Trophoblast cell (in vitro differentiated cells and primary cell): ENCODE data around the gene PLEKHA5.

Source experiments
- DNase-seq, 2 donors: peaks; one replicate each; pipeline ENCODE4 v3.0.0-alpha.2; 2016
- H2AFZ ChIP-seq: 2 replicates; pipeline ENCODE4 v1.6.1; 2013; ENCODE audit warnings: low read length, moderate library complexity, mild to moderate bottlenecking; ENCODE audit not compliant: insufficient read depth, poor library complexity
- H2AK5ac ChIP-seq: 2 replicates; pipeline ENCODE4 v1.6.1; 2013; ENCODE audit warnings: mild to moderate bottlenecking, low read length
- H2BK120ac ChIP-seq: 2 replicates; pipeline ENCODE4 v1.6.1; 2013; ENCODE audit warnings: low read length, mild to moderate bottlenecking, moderate library complexity; ENCODE audit not compliant: insufficient read depth, poor library complexity
- H2BK12ac ChIP-seq: 2 replicates; pipeline ENCODE4 v1.6.1; 2013; ENCODE audit warnings: mild to moderate bottlenecking, low read length, moderate library complexity
- H2BK5ac ChIP-seq: 2 replicates; pipeline ENCODE4 v1.6.1; 2013; ENCODE audit warnings: low read length, low read depth, moderate library complexity, mild to moderate bottlenecking; ENCODE audit not compliant: poor library complexity
- H3K14ac ChIP-seq: 2 replicates; pipeline ENCODE4 v1.6.1; 2013; ENCODE audit warnings: mild to moderate bottlenecking, low read length
- H3K18ac ChIP-seq: 2 replicates; pipeline ENCODE4 v1.6.1; 2013; ENCODE audit warnings: mild to moderate bottlenecking, low read length
- H3K23ac ChIP-seq: 2 replicates; pipeline ENCODE4 v1.6.1; 2013; ENCODE audit warnings: low read length
- H3K27ac ChIP-seq: 2 replicates; pipeline ENCODE4 v1.5.1; 2013; ENCODE audit warnings: low read depth, mild to moderate bottlenecking, inconsistent platforms, low read length, moderate library complexity
- H3K27me3 ChIP-seq: 2 replicates; pipeline ENCODE4 v1.6.1; 2013; ENCODE audit warnings: inconsistent platforms, mild to moderate bottlenecking, low read length, moderate library complexity; ENCODE audit not compliant: insufficient read depth
- H3K36me3 ChIP-seq, 2 experiments: 1 replicate in 1 of 2; 2 replicates in 1 of 2; pipeline ENCODE4 v1.6.1; 2013; ENCODE audit warnings: low read length in 2 of 2, mild to moderate bottlenecking in 2 of 2, moderate library complexity in 1 of 2; ENCODE audit not compliant: insufficient read depth in 2 of 2, control insufficient read depth in 1 of 2
- H3K4ac ChIP-seq: 2 replicates; pipeline ENCODE4 v1.6.1; 2013; ENCODE audit warnings: low read depth, mild to moderate bottlenecking, low read length, moderate library complexity
- H3K4me1 ChIP-seq, 2 experiments: 1 replicate in 1 of 2; 2 replicates in 1 of 2; pipeline ENCODE4 v1.6.1; 2013; ENCODE audit warnings: low read length in 2 of 2, mild to moderate bottlenecking in 2 of 2, moderate library complexity in 1 of 2; ENCODE audit not compliant: insufficient read depth in 2 of 2, control insufficient read depth in 1 of 2
- H3K4me2 ChIP-seq: 2 replicates; pipeline ENCODE4 v1.6.1; 2013; ENCODE audit warnings: inconsistent platforms, mild to moderate bottlenecking, low read length, moderate library complexity
- H3K4me3 ChIP-seq: 2 replicates; pipeline ENCODE4 v1.5.1; 2013; ENCODE audit warnings: mild to moderate bottlenecking, low read depth, low read length, inconsistent platforms
- H3K79me1 ChIP-seq: one replicate; pipeline ENCODE4 v1.6.1; 2013; ENCODE audit warnings: low read length
- H3K79me2 ChIP-seq: 2 replicates; pipeline ENCODE4 v1.6.1; 2013; ENCODE audit warnings: low read length, mild to moderate bottlenecking; ENCODE audit not compliant: control insufficient read depth, insufficient read depth, poor library complexity
- H3K9ac ChIP-seq: 2 replicates; pipeline ENCODE4 v1.6.1; 2013; ENCODE audit warnings: mild to moderate bottlenecking, low read length
- H3K9me3 ChIP-seq: 2 replicates; pipeline ENCODE4 v1.6.1; 2013; ENCODE audit warnings: low read depth, mild to moderate bottlenecking, control low read depth, inconsistent platforms, low read length; ENCODE audit not compliant: insufficient read depth
- H4K12ac ChIP-seq: 2 replicates; pipeline ENCODE4 v1.6.1; 2013; ENCODE audit warnings: low read depth, mild to moderate bottlenecking, low read length, moderate library complexity
- H4K8ac ChIP-seq: 2 replicates; pipeline ENCODE4 v1.6.1; 2013; ENCODE audit warnings: low read depth, mild to moderate bottlenecking, low read length, moderate library complexity
- H4K91ac ChIP-seq: one replicate; pipeline ENCODE4 v1.6.1; 2013; ENCODE audit warnings: low read depth, mild to moderate bottlenecking, low read length, moderate library complexity
- WGBS: extraction: QIAGEN DNeasy Blood & Tissue Kit; methylation state at CpG from one replicate; pipeline ENCODE4 v1.1.7; 2013; ENCODE audit warnings: missing lambda C conversion rate; ENCODE audit not compliant: insufficient read length, insufficient coverage; ENCODE audit errors: extremely low coverage; 5-methylcytosine and 5-hydroxymethylcytosine counted together

PLEKHA5 gene

DNA sequence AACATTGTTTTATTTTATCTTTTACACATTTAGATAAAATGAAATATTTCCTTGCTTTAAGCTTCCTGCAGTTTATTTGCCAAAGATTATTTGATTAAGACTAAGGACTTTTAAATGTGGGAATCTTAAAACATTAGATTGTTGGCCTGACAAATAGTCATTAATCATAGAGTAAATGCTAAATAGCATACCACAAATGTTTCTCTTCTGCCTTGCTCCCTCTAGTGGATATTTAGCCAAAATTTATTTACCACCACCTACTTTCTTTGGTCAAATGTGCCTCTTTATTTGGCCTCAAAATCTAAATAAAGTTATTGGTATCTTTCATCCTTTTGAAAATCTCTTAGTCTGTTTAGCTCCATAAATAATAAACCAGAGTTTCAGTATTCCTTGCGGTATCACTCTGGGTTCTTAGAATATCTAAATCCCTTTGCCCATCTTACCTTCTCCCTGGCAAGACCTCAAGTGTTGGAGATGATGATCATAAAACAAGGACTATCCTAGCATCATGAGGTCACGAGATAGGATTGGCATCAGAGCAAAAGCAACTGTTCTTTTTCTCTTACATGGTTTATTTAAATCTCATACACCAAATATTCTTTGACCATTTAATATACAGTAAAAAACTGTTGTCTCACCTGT lies 159.2 kb downstream of the PLEKHA5 start:
- Histone ChIP-seq H4K12ac (no peak overlapping the region), H2BK5ac (no peak overlapping the region), H2AFZ (no peak overlapping the region), H3K18ac (no peak overlapping the region), H3K23ac (no peak overlapping the region), H3K9me3 (no peaks in the 10 kb centered on the region), H2BK12ac (no peak overlapping the region), H2AK5ac (no peak overlapping the region), H4K91ac (no peak overlapping the region), H2BK120ac (no peak overlapping the region), H3K14ac (no peak overlapping the region), H3K4ac (no peak overlapping the region), H3K27me3 (no peaks in the 10 kb centered on the region), H3K4me2 (no peak overlapping the region), H3K4me3 (no peak overlapping the region), H3K79me2 (no peaks in the 10 kb centered on the region), H3K9ac (no peak overlapping the region), H3K4me1 (no peaks in the 10 kb centered on the region), H3K27ac (no peak overlapping the region), H4K8ac (no peak overlapping the region), H3K79me1 (no peaks in the 10 kb centered on the region), H3K36me3 (peaks cover 8 to 10% of the 10 kb centered on the region in 2 experiments)
- peak in 1 of 2 donors; percentile 65 for DNase-seq
- WGBS: no CpG with 5 or more reads among the region's 2 CpGs

DNA sequence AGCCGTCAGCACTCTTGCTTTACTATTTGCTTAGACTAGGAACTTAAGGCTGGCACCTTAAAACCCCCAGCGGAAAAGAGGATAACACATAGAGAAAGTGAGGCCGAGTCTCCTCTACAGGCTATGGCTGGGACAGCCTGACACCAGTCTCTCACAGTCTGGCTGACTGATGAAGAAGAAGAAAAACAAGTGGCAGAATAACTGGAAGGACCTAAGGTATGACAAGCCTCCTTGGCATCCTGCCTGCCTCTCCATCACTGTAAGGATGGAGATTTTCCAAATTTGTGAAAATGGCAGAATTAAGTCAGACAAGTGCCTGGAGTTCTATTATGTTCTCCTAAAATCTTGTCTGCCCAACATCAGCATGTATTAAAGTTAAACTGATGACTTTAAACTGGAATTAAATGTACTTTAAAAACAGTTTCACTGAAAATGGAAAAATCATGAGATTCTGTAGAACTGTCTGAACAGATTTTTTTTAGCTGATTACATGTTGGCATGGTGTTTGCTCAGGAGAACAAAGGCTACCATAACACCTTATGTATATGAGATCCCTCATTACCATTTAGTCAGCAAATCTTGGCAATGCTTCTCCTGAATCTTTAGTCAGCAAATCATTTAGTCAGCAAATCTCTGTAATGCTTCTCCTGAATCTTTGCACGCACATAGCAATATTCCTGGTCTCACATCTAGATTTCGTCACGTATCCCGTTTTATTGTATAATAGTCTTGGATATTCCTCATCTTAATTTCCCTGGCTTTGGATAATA lies 169.5 kb downstream of the PLEKHA5 start:
- no peak overlapping the region for H4K91ac ChIP-seq
- H2AFZ ChIP-seq: no peak overlapping the region
- no CpG with 5 or more reads among the region's 7 CpGs for WGBS
- H2BK120ac ChIP-seq: no peak overlapping the region
- peaks cover 0 to 2% of the 10 kb centered on the region in 2 experiments for H3K36me3 ChIP-seq
- H3K27ac ChIP-seq: peak overlapping the region; percentile 13
- no peak overlapping the region for H4K8ac ChIP-seq
- DNase-seq: peak in 1 of 2 donors; percentile 31
- no peak overlapping the region for H3K23ac ChIP-seq
- H3K4ac ChIP-seq: no peak overlapping the region
- H2AK5ac ChIP-seq: no peak overlapping the region
- H2BK5ac ChIP-seq: no peak overlapping the region
- peaks cover 2% of the 10 kb centered on the region for H3K9me3 ChIP-seq
- no peak overlapping the region for H2BK12ac ChIP-seq
- no peak overlapping the region for H3K4me3 ChIP-seq
- H3K4me2 ChIP-seq: no peak overlapping the region
- no peak overlapping the region for H3K18ac ChIP-seq
- H3K4me1 ChIP-seq: no peaks in the 10 kb centered on the region
- H3K79me2 ChIP-seq: no peaks in the 10 kb centered on the region
- H3K27me3 ChIP-seq: no peaks in the 10 kb centered on the region
- no peak overlapping the region for H3K14ac ChIP-seq
- no peaks in the 10 kb centered on the region for H3K79me1 ChIP-seq
- H3K9ac ChIP-seq: no peak overlapping the region
- no peak overlapping the region for H4K12ac ChIP-seq

DNA sequence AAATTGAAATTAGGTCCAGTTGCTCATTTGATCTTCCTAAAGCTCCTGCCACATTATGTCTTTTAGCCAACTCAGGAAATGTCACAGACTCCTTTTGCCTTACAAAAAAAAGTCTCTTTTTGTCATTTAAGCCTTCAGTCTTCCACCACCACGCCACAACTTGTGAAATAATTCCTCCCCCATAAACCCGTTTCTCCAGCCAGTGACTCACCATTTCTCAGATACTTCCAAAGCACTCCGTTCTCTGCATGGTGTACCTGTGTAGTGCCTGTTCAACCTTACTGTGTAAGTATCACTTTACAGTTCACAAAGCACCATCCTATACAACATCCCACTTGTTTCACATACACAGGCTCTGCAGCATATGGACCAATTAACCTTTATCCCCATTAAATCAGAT lies 170.2 kb downstream of the PLEKHA5 start:
- Histone ChIP-seq H3K79me1 (no peaks in the 10 kb centered on the region), H3K18ac (no peak overlapping the region), H2BK5ac (no peak overlapping the region), H3K79me2 (no peaks in the 10 kb centered on the region), H3K27me3 (no peaks in the 10 kb centered on the region), H3K4me3 (no peak overlapping the region), H4K8ac (no peak overlapping the region), H3K9me3 (peaks cover 2% of the 10 kb centered on the region), H2AFZ (no peak overlapping the region), H3K4me2 (no peak overlapping the region), H3K9ac (no peak overlapping the region), H3K4ac (no peak overlapping the region), H2BK120ac (no peak overlapping the region), H3K14ac (no peak overlapping the region), H3K23ac (no peak overlapping the region), H4K12ac (no peak overlapping the region), H2BK12ac (no peak overlapping the region), H3K27ac (peak overlapping the region; percentile 27), H4K91ac (no peak overlapping the region), H2AK5ac (no peak overlapping the region), H3K4me1 (no peaks in the 10 kb centered on the region), H3K36me3 (peaks cover 0 to 2% of the 10 kb centered on the region in 2 experiments)
- peak; percentile 85 to 92 for DNase-seq
- no CpG with 5 or more reads among the region's 3 CpGs for WGBS

- H3K9me3 ChIP-seq: peaks cover 3% of the 10 kb centered on the region
- H3K79me1 ChIP-seq: no peaks in the 10 kb centered on the region
- H3K4me2 ChIP-seq: no peak overlapping the region
- H2BK120ac ChIP-seq: no peak overlapping the region
- H3K4me1 ChIP-seq: no peaks in the 10 kb centered on the region
- no peak overlapping the region for H3K23ac ChIP-seq
- H4K12ac ChIP-seq: no peak overlapping the region
- no peak overlapping the region for H2BK5ac ChIP-seq
- H3K18ac ChIP-seq: no peak overlapping the region
- H3K9ac ChIP-seq: no peak overlapping the region
- no peaks in the 10 kb centered on the region for H3K79me2 ChIP-seq
- no peaks in the 10 kb centered on the region for H3K27me3 ChIP-seq
- no peak overlapping the region for H2AFZ ChIP-seq
- H2AK5ac ChIP-seq: no peak overlapping the region
- H3K36me3 ChIP-seq: peaks cover 1 to 3% of the 10 kb centered on the region in 2 experiments
- no peak overlapping the region for H4K8ac ChIP-seq
- no peak overlapping the region for H2BK12ac ChIP-seq
- no peak overlapping the region for H3K4me3 ChIP-seq
- H4K91ac ChIP-seq: no peak overlapping the region
- no peak overlapping the region for H3K14ac ChIP-seq
- DNase-seq: no peak
- no peak overlapping the region for H3K4ac ChIP-seq
- H3K27ac ChIP-seq: no peak overlapping the region
Measured at GRCh38 chr12:19301223-19301622, 171.7 kb downstream of the PLEKHA5 start.
